Epithelial cell of esophagus (primary cell): Measurements from ENCODE around the gene TIGD3.

Experiments
- DNase-seq: peaks from one replicate; pipeline ENCODE4 v3.0.0; 2010; ENCODE audit warnings: low read depth
- H3K4me3 ChIP-seq: 2 replicates; pipeline ENCODE4 v1.5.1; 2011; ENCODE audit warnings: mild to moderate bottlenecking, low read length, control low read depth
- TF ChIP-seq, protein P1 (sequence below): IDR thresholded peaks from 2 replicates; pipeline ENCODE4 v1.5.1; 2011; ENCODE audit warnings: low read depth, mild to moderate bottlenecking, low read length, control low read depth, inconsistent platforms; ENCODE audit not compliant: insufficient read depth; ENCODE audit errors: missing control alignments

Gene TIGD3

DNA sequence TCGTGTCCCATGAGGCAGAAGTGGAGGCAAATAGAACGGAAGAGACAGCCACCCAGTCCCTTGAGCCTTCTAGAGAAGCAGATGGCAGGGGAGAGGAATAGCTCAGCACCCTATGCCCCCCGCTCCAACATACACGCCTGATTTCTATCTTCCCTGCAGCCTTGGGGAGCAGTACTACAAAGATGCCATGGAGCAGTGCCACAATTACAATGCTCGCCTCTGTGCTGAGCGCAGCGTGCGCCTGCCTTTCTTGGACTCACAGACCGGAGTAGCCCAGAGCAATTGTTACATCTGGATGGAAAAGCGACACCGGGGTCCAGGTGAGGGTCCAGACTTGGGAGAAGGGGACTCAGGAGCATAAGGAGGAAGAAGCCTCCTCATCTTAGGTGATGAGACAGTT, 14.3 kb upstream of the TIGD3 start:
- DNase-seq = no peak
- TF ChIP-seq, protein P1, sequence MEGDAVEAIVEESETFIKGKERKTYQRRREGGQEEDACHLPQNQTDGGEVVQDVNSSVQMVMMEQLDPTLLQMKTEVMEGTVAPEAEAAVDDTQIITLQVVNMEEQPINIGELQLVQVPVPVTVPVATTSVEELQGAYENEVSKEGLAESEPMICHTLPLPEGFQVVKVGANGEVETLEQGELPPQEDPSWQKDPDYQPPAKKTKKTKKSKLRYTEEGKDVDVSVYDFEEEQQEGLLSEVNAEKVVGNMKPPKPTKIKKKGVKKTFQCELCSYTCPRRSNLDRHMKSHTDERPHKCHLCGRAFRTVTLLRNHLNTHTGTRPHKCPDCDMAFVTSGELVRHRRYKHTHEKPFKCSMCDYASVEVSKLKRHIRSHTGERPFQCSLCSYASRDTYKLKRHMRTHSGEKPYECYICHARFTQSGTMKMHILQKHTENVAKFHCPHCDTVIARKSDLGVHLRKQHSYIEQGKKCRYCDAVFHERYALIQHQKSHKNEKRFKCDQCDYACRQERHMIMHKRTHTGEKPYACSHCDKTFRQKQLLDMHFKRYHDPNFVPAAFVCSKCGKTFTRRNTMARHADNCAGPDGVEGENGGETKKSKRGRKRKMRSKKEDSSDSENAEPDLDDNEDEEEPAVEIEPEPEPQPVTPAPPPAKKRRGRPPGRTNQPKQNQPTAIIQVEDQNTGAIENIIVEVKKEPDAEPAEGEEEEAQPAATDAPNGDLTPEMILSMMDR = no peak
- H3K4me3 ChIP-seq = no peak overlapping the region

DNA sequence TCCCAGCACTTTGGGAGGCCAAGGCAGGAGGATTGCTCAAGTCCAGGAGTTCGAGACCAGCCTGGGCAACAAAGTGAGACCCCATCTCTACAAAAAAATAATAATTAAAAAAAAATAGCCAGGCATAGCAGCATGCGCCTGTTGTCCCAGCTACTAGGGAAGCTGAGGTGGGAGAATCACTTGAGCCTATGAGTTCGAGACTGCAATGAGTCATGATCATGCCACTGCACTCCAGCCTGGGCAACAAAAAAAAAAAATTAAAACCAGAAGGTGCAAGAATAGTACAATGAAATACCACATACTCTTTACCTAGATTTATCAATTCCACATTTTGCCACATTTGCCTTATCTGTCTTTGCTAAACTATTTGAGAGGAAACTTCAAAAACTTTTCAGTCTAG, 12.7 kb upstream of the TIGD3 start:
- H3K4me3 ChIP-seq = no peak overlapping the region
- DNase-seq = no peak
- TF ChIP-seq, protein P1 = no peak

DNA sequence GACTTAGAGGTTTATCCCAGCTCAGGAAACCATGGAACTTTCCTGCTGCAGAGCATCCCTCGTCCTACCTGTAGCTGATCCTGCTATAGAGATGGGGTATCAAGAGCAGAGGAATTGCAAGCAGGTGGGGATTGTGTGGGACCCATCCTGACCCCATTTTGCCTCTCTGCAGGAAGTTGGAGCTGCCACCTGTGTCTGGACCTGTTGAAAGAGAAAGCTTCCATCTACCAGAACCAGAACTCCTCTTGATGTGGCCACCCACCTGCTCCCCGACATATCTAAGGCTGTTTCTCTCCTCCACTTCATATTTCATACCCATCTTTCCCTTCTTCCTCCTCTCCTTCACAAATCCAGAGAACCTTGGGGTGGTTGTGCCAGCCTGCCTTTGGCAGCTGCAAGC, 3.0 kb upstream of the TIGD3 start:
- TF ChIP-seq, protein P1 = no peak
- no peak for DNase-seq
- no peak overlapping the region for H3K4me3 ChIP-seq

DNA sequence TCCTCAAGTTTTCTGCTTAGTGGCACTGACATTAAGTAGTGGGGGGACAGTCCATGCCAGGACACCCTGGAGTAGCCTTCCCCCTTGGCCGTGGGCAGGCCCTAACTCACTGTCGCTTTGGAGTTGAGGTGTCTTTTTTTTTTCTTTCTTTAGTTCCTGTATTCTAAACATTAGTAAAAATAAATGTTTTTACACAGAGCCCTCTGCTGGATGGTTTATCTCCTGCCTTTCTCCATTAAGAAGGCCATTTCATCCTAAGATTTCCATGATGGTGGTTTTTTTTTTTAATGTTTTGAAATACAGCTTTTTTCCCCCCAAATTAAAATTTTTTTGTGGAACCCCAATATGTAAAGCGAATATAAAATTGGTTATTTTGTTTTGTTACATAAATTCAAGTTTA, 1.8 kb upstream of the TIGD3 start:
- TF ChIP-seq, protein P1 = peak; percentile 22
- no peak overlapping the region for H3K4me3 ChIP-seq
- no peak for DNase-seq

DNA sequence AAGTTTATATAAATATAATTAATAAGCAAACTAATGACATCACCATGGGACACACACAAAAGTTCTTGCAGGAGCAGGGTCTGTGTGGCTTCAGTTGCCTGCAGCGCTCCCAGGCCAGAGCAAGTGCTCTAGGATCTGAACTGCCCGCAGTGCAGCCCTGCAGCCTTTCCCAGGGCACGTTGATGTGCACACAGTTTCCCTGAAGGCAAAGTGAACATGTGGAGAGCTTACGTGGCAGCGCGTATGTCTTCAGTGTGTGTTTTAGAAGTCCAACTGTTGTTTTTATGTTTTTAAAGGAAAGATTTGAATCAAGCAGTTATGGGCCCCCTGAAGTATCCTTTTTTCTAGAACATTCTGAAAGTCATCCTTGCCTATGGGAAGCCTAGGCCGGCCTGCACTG, 1.2 kb upstream of the TIGD3 start:
- DNase-seq = no peak
- TF ChIP-seq, protein P1 = no peak
- no peak overlapping the region for H3K4me3 ChIP-seq

DNA sequence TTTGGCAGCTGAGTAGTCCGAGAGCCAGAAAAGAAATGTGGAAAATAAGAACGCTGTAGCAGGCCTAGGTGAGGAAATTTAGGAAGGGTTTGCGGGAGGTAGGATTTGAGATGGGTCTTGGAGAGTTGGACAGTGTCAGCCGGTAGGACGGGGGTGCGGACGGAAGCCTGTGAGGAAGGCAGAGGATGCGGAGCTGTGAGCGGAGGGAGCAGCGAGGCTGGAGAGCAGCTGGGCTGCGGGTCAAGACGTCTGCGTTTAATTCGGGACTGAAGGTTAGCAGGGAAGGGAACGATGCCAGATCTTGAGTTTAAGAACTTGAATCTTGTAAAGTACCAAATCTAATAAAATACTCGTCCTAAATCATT, 669 bp upstream of the TIGD3 start:
- TF ChIP-seq, protein P1 = no peak
- peak overlapping the region; percentile 55 for H3K4me3 ChIP-seq
- no peak for DNase-seq

DNA sequence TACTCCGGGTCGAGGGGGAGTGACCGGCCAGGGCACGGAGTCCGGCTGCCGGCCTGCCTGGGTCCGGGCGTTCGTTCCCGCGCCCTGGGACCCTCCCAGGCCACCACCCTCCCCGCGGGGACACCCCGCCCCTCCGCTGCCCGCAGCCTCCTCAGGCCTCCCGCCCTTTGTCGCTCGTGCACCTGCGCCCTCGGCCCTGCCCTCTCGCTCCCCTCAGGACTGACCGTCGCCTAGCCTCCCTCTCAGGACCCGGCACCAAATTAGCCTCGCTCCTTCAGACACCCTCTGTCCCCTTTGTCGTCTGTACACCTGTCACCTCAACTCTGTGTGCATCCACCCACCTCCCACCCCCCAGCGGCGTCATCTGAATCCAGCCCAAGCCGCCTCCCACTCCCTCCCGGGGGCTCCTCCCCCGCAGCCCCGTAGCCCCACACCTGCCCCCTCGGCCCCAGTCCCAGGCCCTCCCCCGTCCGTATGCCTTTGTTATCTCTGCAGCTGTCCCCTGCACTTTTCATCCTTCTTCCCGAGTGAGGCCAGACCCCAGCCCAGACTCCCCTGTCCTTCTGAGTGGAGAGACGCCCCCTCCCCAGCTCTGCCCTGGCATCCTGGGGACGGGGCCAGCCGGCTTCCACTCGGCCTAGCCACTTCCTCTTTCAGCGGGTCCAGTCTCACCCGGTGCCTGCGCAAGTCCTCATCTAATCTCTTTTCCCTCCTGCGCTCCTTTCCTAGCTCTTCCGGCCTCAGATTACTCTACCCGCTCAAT, 643 bp downstream of the TIGD3 start:
- peak overlapping the region; percentile 55 for H3K4me3 ChIP-seq
- TF ChIP-seq, protein P1 = no peak
- no peak for DNase-seq
